PFSK-1 (cell line): Measurements from ENCODE around the gene NUDT2.
A peak's percentile ranks its signal among the peaks of the same experiment; 100 is the strongest.

ENCODE experiments used
- FOXP2 ChIP-seq: optimal IDR thresholded peaks from 2 replicates; pipeline ENCODE3; 2011; ENCODE audit warnings: borderline replicate concordance, control low read depth, inconsistent platforms; ENCODE audit not compliant: insufficient read depth; ENCODE audit errors: extremely low read length, extremely low read depth
- POLR2AphosphoS5 ChIP-seq: IDR thresholded peaks from 2 replicates; pipeline ENCODE4 v1.6.1; 2012; ENCODE audit warnings: low read depth, mild to moderate bottlenecking, control low read depth, low read length, moderate library complexity
- SIN3A ChIP-seq: IDR thresholded peaks from 2 replicates; pipeline ENCODE4 v1.6.1; 2012; ENCODE audit warnings: mild to moderate bottlenecking, low read length, moderate library complexity, borderline replicate concordance; ENCODE audit not compliant: insufficient read depth
- TAF1 ChIP-seq: IDR thresholded peaks from 2 replicates; pipeline ENCODE4 v1.6.1; 2012; ENCODE audit warnings: low read length, control low read depth, borderline replicate concordance; ENCODE audit not compliant: insufficient read depth
- TF ChIP-seq, protein P1 (sequence below), 2 experiments: IDR thresholded peaks; 2 replicates each; pipeline versions ENCODE4 v1.6.1 to v1.8.0; 2011 to 2012; ENCODE audit warnings: low read depth in 2 of 2, low read length in 2 of 2, control low read depth in 1 of 2, inconsistent platforms in 1 of 2, mild to moderate bottlenecking in 1 of 2, moderate library complexity in 1 of 2; ENCODE audit not compliant: insufficient read depth in 1 of 2

NUDT2 gene

DNA sequence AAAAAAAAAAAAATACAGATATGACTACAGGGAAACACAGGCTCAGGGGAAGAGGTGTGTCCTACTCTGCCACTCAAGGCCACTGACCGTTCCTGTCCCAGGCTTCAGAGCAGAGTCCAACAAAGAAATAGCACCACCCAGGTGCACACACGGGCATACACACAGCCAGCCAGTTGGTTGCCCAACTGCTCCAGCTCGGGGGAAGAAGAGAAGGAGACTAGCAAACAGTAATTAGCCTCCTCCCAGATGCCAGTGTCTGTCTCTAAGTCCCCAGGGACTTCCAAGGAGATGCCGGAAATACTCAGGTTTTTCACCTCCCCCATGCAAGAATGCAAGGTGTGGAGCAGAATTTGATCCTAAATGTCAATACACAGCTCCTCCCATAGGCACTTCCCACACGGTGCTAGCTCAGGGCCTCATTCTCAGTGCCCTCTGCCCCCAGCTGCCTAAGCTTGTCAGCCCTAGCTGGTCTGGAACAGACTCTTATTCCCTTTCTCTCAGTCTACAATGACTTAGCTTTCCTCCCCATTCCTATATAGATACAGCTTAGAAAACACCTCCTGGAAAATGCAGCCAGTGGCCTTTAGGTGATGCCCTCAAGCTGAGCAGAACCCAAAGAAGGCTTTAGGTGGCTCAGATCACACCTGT lies 45.7 kb downstream of the NUDT2 start:
- TF ChIP-seq SIN3A: no peak
- TF ChIP-seq, protein P1, sequence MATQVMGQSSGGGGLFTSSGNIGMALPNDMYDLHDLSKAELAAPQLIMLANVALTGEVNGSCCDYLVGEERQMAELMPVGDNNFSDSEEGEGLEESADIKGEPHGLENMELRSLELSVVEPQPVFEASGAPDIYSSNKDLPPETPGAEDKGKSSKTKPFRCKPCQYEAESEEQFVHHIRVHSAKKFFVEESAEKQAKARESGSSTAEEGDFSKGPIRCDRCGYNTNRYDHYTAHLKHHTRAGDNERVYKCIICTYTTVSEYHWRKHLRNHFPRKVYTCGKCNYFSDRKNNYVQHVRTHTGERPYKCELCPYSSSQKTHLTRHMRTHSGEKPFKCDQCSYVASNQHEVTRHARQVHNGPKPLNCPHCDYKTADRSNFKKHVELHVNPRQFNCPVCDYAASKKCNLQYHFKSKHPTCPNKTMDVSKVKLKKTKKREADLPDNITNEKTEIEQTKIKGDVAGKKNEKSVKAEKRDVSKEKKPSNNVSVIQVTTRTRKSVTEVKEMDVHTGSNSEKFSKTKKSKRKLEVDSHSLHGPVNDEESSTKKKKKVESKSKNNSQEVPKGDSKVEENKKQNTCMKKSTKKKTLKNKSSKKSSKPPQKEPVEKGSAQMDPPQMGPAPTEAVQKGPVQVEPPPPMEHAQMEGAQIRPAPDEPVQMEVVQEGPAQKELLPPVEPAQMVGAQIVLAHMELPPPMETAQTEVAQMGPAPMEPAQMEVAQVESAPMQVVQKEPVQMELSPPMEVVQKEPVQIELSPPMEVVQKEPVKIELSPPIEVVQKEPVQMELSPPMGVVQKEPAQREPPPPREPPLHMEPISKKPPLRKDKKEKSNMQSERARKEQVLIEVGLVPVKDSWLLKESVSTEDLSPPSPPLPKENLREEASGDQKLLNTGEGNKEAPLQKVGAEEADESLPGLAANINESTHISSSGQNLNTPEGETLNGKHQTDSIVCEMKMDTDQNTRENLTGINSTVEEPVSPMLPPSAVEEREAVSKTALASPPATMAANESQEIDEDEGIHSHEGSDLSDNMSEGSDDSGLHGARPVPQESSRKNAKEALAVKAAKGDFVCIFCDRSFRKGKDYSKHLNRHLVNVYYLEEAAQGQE (IDR thresholded peaks at IDR 0.05; ENCODE audit: insufficient read depth in 1 of 2, low read depth in 2 of 2, low read length in 2 of 2): no peak

DNA sequence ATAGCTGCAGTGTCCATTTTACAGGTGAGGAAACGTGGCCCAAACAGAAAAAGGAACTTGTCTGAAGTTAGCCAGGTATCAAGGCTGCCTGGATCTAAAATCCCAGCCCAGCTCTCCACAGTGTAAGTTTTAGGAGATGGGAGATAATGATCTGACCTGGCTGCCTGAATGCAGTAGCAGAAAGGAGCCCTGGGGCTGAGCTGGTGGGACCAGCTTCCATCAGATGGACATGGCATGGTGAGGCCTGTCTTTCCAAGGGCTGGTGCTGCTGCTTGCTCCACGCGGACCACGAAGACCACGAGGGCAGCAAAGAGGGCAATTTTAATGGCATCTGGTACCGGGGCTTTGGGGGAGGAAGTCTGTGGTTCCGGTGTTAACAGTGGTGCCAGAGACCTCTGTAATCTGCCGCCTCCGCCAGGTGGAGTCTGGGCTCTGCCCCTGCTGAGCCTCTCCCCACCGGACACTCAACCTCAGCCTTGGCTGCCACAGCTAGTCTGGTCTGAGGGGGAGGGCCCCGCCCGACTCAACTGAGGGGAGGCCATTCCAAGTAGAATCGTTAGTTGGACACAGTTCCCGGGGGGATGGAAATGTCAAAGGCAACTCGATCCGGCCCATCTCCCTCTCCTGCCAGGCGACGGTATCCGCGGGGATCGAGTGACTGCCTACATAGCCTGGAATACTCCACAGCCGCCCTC lies 46.7 kb downstream of the NUDT2 start:
- TF ChIP-seq, protein P1 (IDR thresholded peaks at IDR 0.05; ENCODE audit: insufficient read depth in 1 of 2, low read depth in 2 of 2, low read length in 2 of 2): no peak
- TF ChIP-seq FOXP2: no peak
- no peak for TF ChIP-seq TAF1
- TF ChIP-seq POLR2AphosphoS5: no peak
- TF ChIP-seq SIN3A: no peak

DNA sequence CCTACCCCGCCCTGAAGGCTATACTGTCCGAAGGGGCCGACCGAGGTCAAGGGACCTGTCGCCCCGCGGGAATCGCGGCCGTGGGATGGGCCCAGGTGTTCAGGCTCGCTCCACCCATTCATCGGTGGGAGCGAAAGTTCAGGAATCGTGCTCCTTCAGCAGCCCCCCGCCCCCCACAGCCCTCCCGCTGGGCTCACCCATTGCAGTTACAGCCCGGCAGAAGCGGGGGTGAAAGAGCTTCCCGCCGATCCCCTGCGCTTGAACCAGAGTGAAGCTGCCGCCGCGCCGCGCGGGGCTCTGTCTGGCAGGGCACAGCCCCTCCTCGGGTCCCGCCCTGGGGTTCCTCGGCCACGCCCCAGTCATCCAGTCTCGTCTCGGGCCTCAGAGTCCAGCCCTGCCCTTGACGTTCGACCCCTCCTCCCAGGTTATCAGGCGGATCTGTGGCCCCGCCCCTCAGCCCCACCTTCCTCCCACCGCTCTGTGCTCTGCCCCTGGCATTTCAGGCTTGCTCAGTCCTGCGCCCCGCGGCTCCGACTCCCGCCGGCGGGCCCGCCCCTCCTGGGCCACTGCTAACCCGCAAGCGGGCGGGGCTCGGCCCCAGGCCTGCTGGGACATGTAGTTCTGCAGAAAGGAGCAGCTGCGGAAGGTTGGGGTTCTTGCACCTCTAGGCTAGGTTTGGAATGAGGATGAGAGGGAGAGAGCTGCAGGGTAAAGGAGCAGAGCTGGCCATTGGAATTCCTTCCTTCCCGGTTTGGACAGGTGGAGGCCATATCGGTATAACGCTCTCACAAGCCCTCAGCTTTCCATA lies 47.4 kb downstream of the NUDT2 start, which contains the start of gene MYORG:
MYORG (minus strand) TSS at position 303 of the 808 bp plus-strand sequence. CDS start 3,955 bp downstream, outside the sequence.
- TF ChIP-seq POLR2AphosphoS5: peak; percentile 58; the same call in 1 of the 2 replicates
- peak; percentile 17 for TF ChIP-seq FOXP2
- TF ChIP-seq TAF1: no peak
- TF ChIP-seq SIN3A: no peak
- TF ChIP-seq, protein P1 (IDR thresholded peaks at IDR 0.05; ENCODE audit: insufficient read depth in 1 of 2, low read depth in 2 of 2, low read length in 2 of 2): no peak

DNA sequence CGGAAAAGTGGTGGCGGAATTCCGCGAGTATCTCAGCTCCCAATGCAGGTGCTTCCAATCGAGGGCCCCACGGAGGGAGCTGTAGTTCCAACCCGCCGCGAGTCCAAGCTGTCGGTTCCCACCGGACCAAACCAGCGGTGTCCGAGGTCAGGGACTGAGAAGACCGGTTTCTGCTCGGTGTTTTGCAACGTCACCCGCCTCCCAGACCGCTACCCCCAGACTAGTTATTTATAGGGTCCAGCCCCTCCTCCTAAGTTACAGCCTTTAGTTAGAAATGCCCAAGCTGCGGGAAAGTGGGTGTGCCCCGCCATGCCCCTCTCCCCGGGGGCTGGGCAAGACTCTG lies 48.0 kb downstream of the NUDT2 start:
- no peak for TF ChIP-seq FOXP2
- TF ChIP-seq SIN3A: no peak
- TF ChIP-seq TAF1: no peak
- TF ChIP-seq, protein P1 (IDR thresholded peaks at IDR 0.05; ENCODE audit: insufficient read depth in 1 of 2, low read depth in 2 of 2, low read length in 2 of 2): no peak
- TF ChIP-seq POLR2AphosphoS5: no peak
